Right cardiac atrium (tissue), 5 donors: ENCODE data around the gene ZFYVE28. TPM values are rescaled to one million over a fixed set of nuclear protein-coding genes. Genes with fewer than 3 reads are reported as not detected.

Experiments
- ATAC-seq, 2 donors: fragments of 200-7000 bp; cut with Tn5 transposase; one replicate each; pipeline versions ENCODE4 v1.8.0 to v1.9.1; 2020; ENCODE audit warnings: moderate library complexity in 2 of 2, mild to moderate bottlenecking in 1 of 2
- DNase-seq, 3 donors: peaks; one replicate each; pipeline ENCODE4 v3.0.0-alpha.2; 2020
- H3K27ac ChIP-seq: one replicate; pipeline ENCODE4 v1.5.1; 2013; ENCODE audit warnings: mild to moderate bottlenecking, low read length, control low read depth, moderate library complexity
- H3K27me3 ChIP-seq: one replicate; pipeline ENCODE4 v1.6.1; 2013; ENCODE audit not compliant: control insufficient read depth, insufficient read depth
- H3K4me1 ChIP-seq: one replicate; pipeline ENCODE4 v1.6.1; 2013; ENCODE audit warnings: low read length; ENCODE audit not compliant: control insufficient read depth, insufficient read depth
- H3K4me3 ChIP-seq: one replicate; pipeline ENCODE4 v1.5.1; 2013; ENCODE audit warnings: low read length, control low read depth
- H3K9me3 ChIP-seq: one replicate; pipeline ENCODE4 v1.6.1; 2013; ENCODE audit warnings: low read length; ENCODE audit not compliant: control insufficient read depth
- WGBS: extraction: QIAGEN DNeasy Blood & Tissue Kit; methylation state at CpG from one replicate; pipeline ENCODE4 v1.1.7; 2013; 5-methylcytosine and 5-hydroxymethylcytosine counted together
- intact Hi-C, 4 donors: fragments of 100-400 bp; cut with DNase I; formaldehyde crosslinking; loops; one replicate each; pipeline versions ENCODE4 v1.11.0 to v1.14.0; 2022 to 2023
- polyA plus RNA-seq: library from polyadenylated mRNA; stranded (reverse); fragments of 200-250 nt; gene quantifications from one replicate; pipeline ENCODE4 v1.2.3, GENCODE V29; 2013
- total RNA-seq, 4 donors: library from RNA; stranded (reverse); fragmentation: NEBNext Ultra II Directional; extraction: Animal tissue kit (Norgen Biotek cat#: 25700); gene quantifications; one replicate each; pipeline ENCODE4 v1.2.1, GENCODE V29; 2021
- donor health status: healthy with polysubstance abuse.
- donor health status: DM: no; HTN: yes; CAD: no.
- donor health status: DM: no; HTN: no; CAD: no.
- donor health status: DM: no; HTN: yes; CAD: no; lungs with severe emphysema.
- donor health status: DM: yes; HTN: yes; CAD: no.

ZFYVE28 gene
- total and polyA plus RNA-seq, 5 donors: 3.5 to 5.9 (median 5.1) TPM

GRCh38 chr4:2394528-2394927 lies 23.9 kb downstream of the ZFYVE28 start:
- no peak overlapping the region for H3K4me3 ChIP-seq
- DNase-seq (peak in 1 of 3 donors; percentile 39), ATAC-seq (no peak)
- no peak overlapping the region for H3K27ac ChIP-seq
- WGBS: 94% methylated on average over 17 of the region's 17 CpGs
- no peaks in the 10 kb centered on the region for H3K27me3 ChIP-seq
- H3K9me3 ChIP-seq: no peaks in the 10 kb centered on the region
- intact Hi-C loops: no loop called here
- H3K4me1 ChIP-seq: no peaks in the 10 kb centered on the region

GRCh38 chr4:2393353-2394270 lies 24.8 kb downstream of the ZFYVE28 start:
- 21% methylated on average over 28 of the region's 28 CpGs for WGBS
- Histone ChIP-seq H3K4me1 (no peaks in the 10 kb centered on the region), H3K27me3 (no peaks in the 10 kb centered on the region), H3K4me3 (peak overlapping the region; percentile 23), H3K27ac (no peak overlapping the region), H3K9me3 (no peaks in the 10 kb centered on the region)
- intact Hi-C loops: no loop called here
- peak; percentile 45 to 51 for ATAC-seq
- peak in 2 of 3 donors; percentile 60 to 64 for DNase-seq

- ATAC-seq (no peak), DNase-seq (peak in 1 of 3 donors; percentile 38)
- H3K27ac ChIP-seq: no peak overlapping the region
- WGBS: 42% methylated on average over 20 of the region's 20 CpGs
- H3K4me3 ChIP-seq: no peak overlapping the region
- no peaks in the 10 kb centered on the region for H3K9me3 ChIP-seq
- intact Hi-C loops: no loop called here
- no peaks in the 10 kb centered on the region for H3K27me3 ChIP-seq
- no peaks in the 10 kb centered on the region for H3K4me1 ChIP-seq
Observed at GRCh38 chr4:2390784-2391421, 27.5 kb downstream of the ZFYVE28 start.

GRCh38 chr4:2390146-2390545 lies 28.3 kb downstream of the ZFYVE28 start:
- ATAC-seq: no peak
- peak in 1 of 3 donors; percentile 18 for DNase-seq
- Histone ChIP-seq H3K27me3 (no peaks in the 10 kb centered on the region), H3K27ac (no peak overlapping the region), H3K4me3 (no peak overlapping the region), H3K9me3 (no peaks in the 10 kb centered on the region), H3K4me1 (no peaks in the 10 kb centered on the region)
- intact Hi-C loops: no loop called here
- WGBS: 67% methylated on average over 9 of the region's 9 CpGs

GRCh38 chr4:2389691-2390090 lies 28.8 kb downstream of the ZFYVE28 start:
- Histone ChIP-seq H3K27me3 (no peaks in the 10 kb centered on the region), H3K9me3 (no peaks in the 10 kb centered on the region), H3K4me3 (no peak overlapping the region), H3K27ac (no peak overlapping the region), H3K4me1 (no peaks in the 10 kb centered on the region)
- 77% methylated on average over 9 of the region's 9 CpGs for WGBS
- peak in 1 of 3 donors; percentile 10 for DNase-seq
- intact Hi-C loops: no loop called here
- no peak for ATAC-seq

- Histone ChIP-seq H3K4me1 (no peaks in the 10 kb centered on the region), H3K4me3 (no peak overlapping the region), H3K9me3 (no peaks in the 10 kb centered on the region), H3K27me3 (no peaks in the 10 kb centered on the region), H3K27ac (no peak overlapping the region)
- intact Hi-C loops: no loop called here
- 61% methylated on average over 9 of the region's 9 CpGs for WGBS
- ATAC-seq (no peak), DNase-seq (peak in 1 of 3 donors; percentile 13)
Observed at GRCh38 chr4:2388429-2389182, 29.8 kb downstream of the ZFYVE28 start.

GRCh38 chr4:2387829-2388228 lies 30.6 kb downstream of the ZFYVE28 start:
- H3K27me3 ChIP-seq: no peaks in the 10 kb centered on the region
- ATAC-seq: no peak
- H3K4me3 ChIP-seq: no peak overlapping the region
- no peaks in the 10 kb centered on the region for H3K9me3 ChIP-seq
- H3K27ac ChIP-seq: no peak overlapping the region
- WGBS: 90% methylated on average over 12 of the region's 12 CpGs
- DNase-seq: peak in 1 of 3 donors; percentile 23
- intact Hi-C loops: no loop called here
- H3K4me1 ChIP-seq: no peaks in the 10 kb centered on the region

- no peak overlapping the region for H3K27ac ChIP-seq
- H3K4me3 ChIP-seq: no peak overlapping the region
- intact Hi-C loops: no loop called here
- H3K9me3 ChIP-seq: no peaks in the 10 kb centered on the region
- DNase-seq (peak in 1 of 3 donors; percentile 47), ATAC-seq (peak in 1 of 2 donors; percentile 15)
- no peaks in the 10 kb centered on the region for H3K4me1 ChIP-seq
- 93% methylated on average over 17 of the region's 17 CpGs for WGBS
- H3K27me3 ChIP-seq: no peaks in the 10 kb centered on the region
Observed at GRCh38 chr4:2387218-2387617, 31.2 kb downstream of the ZFYVE28 start.

GRCh38 chr4:2386717-2387116 lies 31.7 kb downstream of the ZFYVE28 start:
- H3K27ac ChIP-seq: no peak overlapping the region
- no peaks in the 10 kb centered on the region for H3K4me1 ChIP-seq
- H3K27me3 ChIP-seq: no peaks in the 10 kb centered on the region
- DNase-seq (peak in 1 of 3 donors; percentile 45), ATAC-seq (peak in 1 of 2 donors; percentile 21)
- 95% methylated on average over 19 of the region's 19 CpGs for WGBS
- intact Hi-C loops: no loop called here
- H3K4me3 ChIP-seq: no peak overlapping the region
- H3K9me3 ChIP-seq: no peaks in the 10 kb centered on the region

GRCh38 chr4:2385516-2385915 lies 32.9 kb downstream of the ZFYVE28 start:
- intact Hi-C loops: no loop called here
- no peaks in the 10 kb centered on the region for H3K27me3 ChIP-seq
- H3K4me3 ChIP-seq: no peak overlapping the region
- H3K4me1 ChIP-seq: no peaks in the 10 kb centered on the region
- WGBS: 85% methylated on average over 8 of the region's 8 CpGs
- ATAC-seq (no peak), DNase-seq (peak in 1 of 3 donors; percentile 21)
- H3K9me3 ChIP-seq: no peaks in the 10 kb centered on the region
- no peak overlapping the region for H3K27ac ChIP-seq

GRCh38 chr4:2384245-2384644 lies 34.2 kb downstream of the ZFYVE28 start:
- WGBS: 73% methylated on average over 6 of the region's 6 CpGs
- Histone ChIP-seq H3K27ac (no peak overlapping the region), H3K4me1 (no peaks in the 10 kb centered on the region), H3K4me3 (no peak overlapping the region), H3K27me3 (no peaks in the 10 kb centered on the region), H3K9me3 (no peaks in the 10 kb centered on the region)
- ATAC-seq: no peak
- intact Hi-C loops: no loop called here
- DNase-seq: peak in 1 of 3 donors; percentile 9
